ENCODE results near the gene ENDOV. TPM values are rescaled to one million over a fixed set of nuclear protein-coding genes. Genes with fewer than 3 reads are reported as not detected.

The ENDOV gene
- total RNA-seq (100 to 1,000 TPM in 1 of 5 donors, 10 to 100 TPM in 2, 1 to 10 TPM in 2; 2.3 to 122 (median 13.0) TPM), polyA plus RNA-seq (10 to 100 TPM; 11.4 to 17.4 (median 13.4) TPM)
- long read RNA-seq, donor 1, partial matches to known transcripts, result 0 of 2 reads
- long read RNA-seq, donor 1, other reads (novel, unspliced or antisense), result 0 of 2 reads
- long read RNA-seq, donor 2, partial matches to known transcripts, result 0 of 2 reads
- long read RNA-seq, donor 2, other reads (novel, unspliced or antisense), result 0 of 2 reads
- long read RNA-seq, donor 3, partial matches to known transcripts, result 0 of 2 reads
- long read RNA-seq, donor 3, other reads (novel, unspliced or antisense), result 0 of 2 reads
- long read RNA-seq, donor 4, result 0 reads
- long read RNA-seq, donor 5, partial matches to known transcripts, result 0 of 1 reads
- long read RNA-seq, donor 5, other reads (novel, unspliced or antisense), result 0 of 1 reads
- long read RNA-seq, donor 6, partial matches to known transcripts, result 0 of 11 reads
- long read RNA-seq, donor 6, other reads (novel, unspliced or antisense), result 0 of 11 reads
- long read RNA-seq, donor 7, partial matches to known transcripts, result 0 of 4 reads
- long read RNA-seq, donor 7, other reads (novel, unspliced or antisense), result 0 of 4 reads
- long read RNA-seq, donor 8, partial matches to known transcripts, result 0 of 2 reads
- long read RNA-seq, donor 8, other reads (novel, unspliced or antisense), result 0 of 2 reads
- long read RNA-seq, donor 9, result 0 reads
- long read RNA-seq, donor 10, partial matches to known transcripts, result 0 of 1 reads
- long read RNA-seq, donor 10, other reads (novel, unspliced or antisense), result 0 of 1 reads

DNA sequence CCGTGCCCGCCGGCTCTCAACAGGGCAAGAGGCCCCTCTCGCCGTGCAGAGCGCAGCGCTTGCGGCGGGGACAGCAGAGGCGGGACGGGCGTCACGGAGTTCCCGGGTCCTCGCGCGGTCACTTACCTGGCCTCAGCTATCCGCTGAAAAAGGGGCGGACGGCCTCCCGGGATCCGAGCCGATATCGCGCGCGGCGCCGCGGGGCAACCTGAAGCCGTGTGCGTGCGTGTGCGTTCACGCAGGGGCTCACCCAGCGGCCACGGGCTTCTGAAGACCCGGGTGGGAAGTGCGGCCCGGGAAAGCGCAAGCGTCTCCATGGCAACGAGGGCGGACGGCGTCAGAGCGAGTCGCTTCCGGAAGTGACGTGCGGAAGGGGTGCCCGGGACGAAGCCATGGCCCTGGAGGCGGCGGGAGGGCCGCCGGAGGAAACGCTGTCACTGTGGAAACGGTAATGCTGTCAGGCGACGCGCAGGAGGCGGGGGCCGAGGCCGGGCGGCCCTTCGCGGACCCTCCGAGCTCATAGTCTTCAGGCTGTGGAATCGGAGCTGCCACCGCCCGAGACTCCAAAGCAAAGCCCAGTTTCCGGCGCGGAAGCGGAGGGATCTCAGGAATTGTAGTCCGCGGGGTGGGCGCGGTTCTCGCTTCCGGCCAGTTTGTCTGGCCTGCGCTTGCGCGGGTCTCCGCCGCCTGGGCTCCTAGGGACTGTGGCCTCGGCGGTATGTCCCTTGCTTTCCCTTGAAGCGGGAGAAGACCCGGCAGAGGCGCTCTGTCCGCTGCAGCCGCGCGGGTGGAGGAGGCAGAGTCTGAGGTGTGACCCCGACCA lies at the start of gene ENDOV:
Gene ENDOV, plus strand, starts transcription at position 365 of the 823 bp plus-strand sequence. Its CDS starts 28 bp downstream, at position 393.
- Histone ChIP-seq H3K36me3 (peaks cover 0 to 32% (median 29%) of the 10 kb centered on the region in 4 donors), H3K27me3 (no peaks in the 10 kb centered on the region), H3K27ac (peak within 1 kb of the TSS; percentile 97 to 99 (median 99)), H3K4me3 (peak within 1 kb of the TSS; percentile 59 to 100 (median 94)), H3K4me1 (peaks cover 26 to 44% (median 37%) of the 10 kb centered on the region in 4 donors), H3K9me3 (no peaks in the 10 kb centered on the region)
- intact Hi-C loops (cut with DNase I; ENCODE audit: low total_unique reads), result no loop called here
- peak; percentile 95 to 98 for DNase-seq
- TF ChIP-seq POLR2A (IDR thresholded peaks at IDR 0.05), result peak in 1 of 4 donors; percentile 12
- no peak for TF ChIP-seq EP300 (IDR thresholded peaks at IDR 0.05)
- peak; percentile 35 to 85 (median 56) for TF ChIP-seq POLR2AphosphoS5 (IDR thresholded peaks at IDR 0.05)
- WGBS, 5 donors, result 0 to 1% (median 0%) methylated on average over 21 to 97 of the region's 97 CpGs

DNA sequence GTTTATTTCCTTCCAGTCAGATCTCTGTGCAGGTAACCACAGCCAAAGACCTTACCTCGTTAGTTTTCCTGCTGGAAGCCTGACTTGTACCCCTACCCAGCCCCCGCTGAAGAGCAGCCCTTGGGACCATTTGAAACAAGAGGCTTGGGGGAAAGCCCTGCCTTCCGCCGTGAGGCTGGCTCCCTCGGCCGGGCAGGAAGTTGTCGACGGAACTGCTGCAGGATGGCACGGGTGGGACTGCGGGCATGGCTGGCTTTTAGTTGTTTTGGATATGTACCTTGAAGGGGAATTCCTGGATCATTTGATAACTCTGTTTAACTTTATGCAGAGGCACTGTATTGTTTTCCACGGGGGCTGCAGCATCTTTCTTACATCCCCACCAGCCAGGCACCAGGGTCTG lies 49.0 kb upstream of the ENDOV start:
- H3K27ac ChIP-seq, result no peak overlapping the region
- TF ChIP-seq POLR2A (IDR thresholded peaks at IDR 0.05) (no peak), EP300 (IDR thresholded peaks at IDR 0.05) (no peak), POLR2AphosphoS5 (IDR thresholded peaks at IDR 0.05) (no peak)
- TF ChIP-seq, protein P1, sequence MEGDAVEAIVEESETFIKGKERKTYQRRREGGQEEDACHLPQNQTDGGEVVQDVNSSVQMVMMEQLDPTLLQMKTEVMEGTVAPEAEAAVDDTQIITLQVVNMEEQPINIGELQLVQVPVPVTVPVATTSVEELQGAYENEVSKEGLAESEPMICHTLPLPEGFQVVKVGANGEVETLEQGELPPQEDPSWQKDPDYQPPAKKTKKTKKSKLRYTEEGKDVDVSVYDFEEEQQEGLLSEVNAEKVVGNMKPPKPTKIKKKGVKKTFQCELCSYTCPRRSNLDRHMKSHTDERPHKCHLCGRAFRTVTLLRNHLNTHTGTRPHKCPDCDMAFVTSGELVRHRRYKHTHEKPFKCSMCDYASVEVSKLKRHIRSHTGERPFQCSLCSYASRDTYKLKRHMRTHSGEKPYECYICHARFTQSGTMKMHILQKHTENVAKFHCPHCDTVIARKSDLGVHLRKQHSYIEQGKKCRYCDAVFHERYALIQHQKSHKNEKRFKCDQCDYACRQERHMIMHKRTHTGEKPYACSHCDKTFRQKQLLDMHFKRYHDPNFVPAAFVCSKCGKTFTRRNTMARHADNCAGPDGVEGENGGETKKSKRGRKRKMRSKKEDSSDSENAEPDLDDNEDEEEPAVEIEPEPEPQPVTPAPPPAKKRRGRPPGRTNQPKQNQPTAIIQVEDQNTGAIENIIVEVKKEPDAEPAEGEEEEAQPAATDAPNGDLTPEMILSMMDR (IDR thresholded peaks at IDR 0.05), result no peak
- H3K27me3 ChIP-seq, result no peaks in the 10 kb centered on the region
- DNase-seq, result no peak
- 68 to 79% (median 77%) methylated on average over 9 to 11 of the region's 11 CpGs for WGBS, 5 donors
- no peaks in the 10 kb centered on the region for H3K9me3 ChIP-seq
- intact Hi-C loops (cut with DNase I; ENCODE audit: low total_unique reads), result no loop called here
- peaks cover 93 to 100% (median 100%) of the 10 kb centered on the region in 4 donors for H3K36me3 ChIP-seq
- H3K4me1 ChIP-seq, result no peaks in the 10 kb centered on the region
- H3K4me3 ChIP-seq, result no peak overlapping the region

DNA sequence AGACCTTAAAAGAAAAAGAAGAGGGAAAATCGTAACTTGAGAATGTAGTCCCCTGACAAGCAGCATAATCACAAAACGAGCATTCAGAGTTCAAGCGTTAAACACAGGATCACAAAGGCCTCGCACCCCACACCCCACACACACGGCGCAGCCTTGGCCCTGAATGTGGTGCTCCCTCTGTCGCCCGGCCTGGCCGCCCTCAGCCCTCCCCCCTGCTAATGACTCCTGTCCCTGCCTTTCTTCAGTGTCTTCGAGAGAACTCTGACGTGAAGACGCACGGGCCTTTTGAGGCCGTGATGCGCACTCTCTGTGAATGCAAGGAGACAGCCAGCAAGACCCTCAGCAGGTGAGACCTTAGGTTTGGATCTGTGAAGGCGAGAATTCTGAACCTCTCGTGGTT lies 47.5 kb upstream of the ENDOV start:
- peaks cover 91 to 100% (median 100%) of the 10 kb centered on the region in 4 donors for H3K36me3 ChIP-seq
- 82 to 93% (median 87%) methylated on average over 17 of the region's 17 CpGs for WGBS, 5 donors
- intact Hi-C loops (cut with DNase I; ENCODE audit: low total_unique reads), result no loop called here

DNA sequence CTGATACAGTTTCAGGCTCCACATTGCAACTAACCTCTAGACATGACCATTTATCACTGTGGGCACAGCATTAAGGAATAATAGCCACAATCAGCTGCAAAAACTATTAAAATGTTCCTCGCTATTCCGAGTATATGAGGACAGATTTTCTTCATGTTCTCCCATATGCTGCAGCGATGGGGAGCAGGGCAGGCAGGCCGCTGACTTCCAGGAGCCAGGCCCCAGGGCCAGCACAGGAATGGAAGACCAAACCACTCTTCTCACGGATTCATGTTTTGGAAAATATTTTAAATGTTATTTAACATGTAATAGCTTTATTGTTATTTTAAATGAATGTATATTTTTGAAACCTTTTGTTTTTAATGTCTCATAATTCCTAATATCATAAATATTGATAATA lies 43.8 kb upstream of the ENDOV start:
- intact Hi-C loops (cut with DNase I; ENCODE audit: low total_unique reads), result no loop called here
- Histone ChIP-seq H3K27me3 (no peaks in the 10 kb centered on the region), H3K27ac (no peak overlapping the region), H3K4me3 (no peak overlapping the region), H3K4me1 (no peaks in the 10 kb centered on the region), H3K9me3 (no peaks in the 10 kb centered on the region), H3K36me3 (peaks cover 91 to 100% (median 100%) of the 10 kb centered on the region in 4 donors)
- 93 to 95% (median 95%) methylated on average over 5 of the region's 5 CpGs for WGBS, 5 donors
- no peak for TF ChIP-seq POLR2A (IDR thresholded peaks at IDR 0.05)
- no peak for TF ChIP-seq EP300 (IDR thresholded peaks at IDR 0.05)
- TF ChIP-seq, protein P1 (IDR thresholded peaks at IDR 0.05), result no peak
- TF ChIP-seq POLR2AphosphoS5 (IDR thresholded peaks at IDR 0.05), result no peak
- no peak for DNase-seq

More for the DNA sequence above, 47.5 kb upstream of the ENDOV start:
- Histone ChIP-seq H3K9me3 (no peaks in the 10 kb centered on the region), H3K4me3 (no peak overlapping the region), H3K4me1 (no peaks in the 10 kb centered on the region), H3K27ac (no peak overlapping the region), H3K27me3 (no peaks in the 10 kb centered on the region)
- DNase-seq, result no peak
- TF ChIP-seq POLR2A (IDR thresholded peaks at IDR 0.05), result no peak
- no peak for TF ChIP-seq EP300 (IDR thresholded peaks at IDR 0.05)
- no peak for TF ChIP-seq POLR2AphosphoS5 (IDR thresholded peaks at IDR 0.05)
- TF ChIP-seq, protein P1 (IDR thresholded peaks at IDR 0.05), result no peak

Measured in stomach (tissue), 19 donors.